A172 (cell line): ENCODE results near the gene SFMBT2. TPM values are rescaled to one million over a fixed set of nuclear protein-coding genes. Genes with fewer than 3 reads are reported as not detected.
A peak's percentile ranks its signal among the peaks of the same experiment; 100 is the strongest.

Source experiments
- DNase-seq: peaks from one replicate; pipeline ENCODE4 v3.0.0-alpha.2; 2015; ENCODE audit warnings: low spot score
- total RNA-seq: library from RNA; depleted of rRNA; stranded (reverse); fragments of >200 nt; shearing (Covaris generic); gene quantifications from 2 replicates; pipeline ENCODE4 v1.2.3, GENCODE V29; 2014

The SFMBT2 gene
- total RNA-seq, 1 experiment from 2014 or later = 0.96 TPM

DNA sequence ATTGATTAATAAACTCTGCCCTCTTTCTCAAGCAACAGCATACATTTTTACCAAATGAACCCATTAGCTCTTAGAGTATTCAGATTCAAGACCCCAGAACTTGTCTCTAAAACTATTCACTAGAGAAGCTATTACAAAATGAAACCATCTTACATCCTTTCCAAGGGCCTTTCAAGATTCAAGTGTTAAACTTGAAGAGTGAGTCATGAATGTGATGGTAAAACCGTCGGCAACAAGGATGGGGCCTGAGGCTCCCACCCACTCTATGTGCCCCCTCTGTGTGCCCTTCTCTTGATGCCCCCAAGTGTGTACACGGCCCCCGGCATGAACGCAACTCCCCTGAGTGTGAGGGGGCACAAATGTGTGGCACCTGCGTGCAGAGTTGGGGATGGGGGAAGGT, 46.4 kb downstream of the SFMBT2 start:
- DNase-seq = no peak

GRCh38 chr10:7363700-7364099, 47.1 kb downstream of the SFMBT2 start:
- DNase-seq = no peak

GRCh38 chr10:7362471-7362870, 48.4 kb downstream of the SFMBT2 start:
- DNase-seq = peak; percentile 60

DNA sequence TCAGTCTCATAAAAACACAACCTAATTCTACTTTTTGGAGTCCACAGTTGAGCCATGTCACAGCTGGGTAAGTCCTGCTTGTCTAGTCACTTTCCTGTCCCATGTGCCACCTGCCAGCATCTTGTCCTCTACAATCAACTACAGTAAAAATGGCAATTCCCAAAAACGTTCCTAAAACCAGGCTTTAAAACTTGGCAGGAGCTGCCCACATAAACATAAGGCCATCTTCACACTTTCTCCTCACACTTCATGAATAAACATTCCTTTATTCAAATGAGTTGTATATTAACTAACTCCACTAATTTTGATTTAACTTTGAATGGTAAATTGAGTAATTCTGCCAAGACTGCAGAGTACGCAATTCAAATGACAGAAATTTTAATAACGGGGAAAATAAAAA, 49.5 kb downstream of the SFMBT2 start:
- DNase-seq = no peak

- no peak for DNase-seq
Measured at GRCh38 chr10:7359954-7360353, 50.9 kb downstream of the SFMBT2 start.

DNA sequence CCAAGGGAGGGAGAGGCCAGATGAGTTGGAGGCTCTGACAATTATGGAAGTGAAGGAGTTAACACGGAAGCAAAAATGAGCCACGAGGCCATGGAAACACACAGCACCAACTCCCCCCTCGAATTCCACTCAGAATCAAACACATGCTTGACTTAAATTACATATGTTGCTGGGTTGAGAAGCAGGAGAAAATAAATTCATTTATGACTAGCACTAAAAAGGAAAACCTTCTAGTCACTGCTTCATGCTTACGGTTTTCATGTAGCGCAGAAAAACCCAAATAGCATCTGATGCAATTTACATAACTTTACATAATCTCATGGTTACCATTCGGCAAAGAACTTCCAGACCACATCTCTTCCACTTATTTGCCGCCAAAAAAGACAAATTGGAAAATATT, 51.5 kb downstream of the SFMBT2 start:
- no peak for DNase-seq

- DNase-seq = no peak
Measured at GRCh38 chr10:7357193-7357592, 53.6 kb downstream of the SFMBT2 start.

GRCh38 chr10:7354330-7355047, 56.3 kb downstream of the SFMBT2 start:
- DNase-seq = peak; percentile 59

- DNase-seq = peak; percentile 19
Measured at GRCh38 chr10:7351894-7352293, 58.9 kb downstream of the SFMBT2 start.

DNA sequence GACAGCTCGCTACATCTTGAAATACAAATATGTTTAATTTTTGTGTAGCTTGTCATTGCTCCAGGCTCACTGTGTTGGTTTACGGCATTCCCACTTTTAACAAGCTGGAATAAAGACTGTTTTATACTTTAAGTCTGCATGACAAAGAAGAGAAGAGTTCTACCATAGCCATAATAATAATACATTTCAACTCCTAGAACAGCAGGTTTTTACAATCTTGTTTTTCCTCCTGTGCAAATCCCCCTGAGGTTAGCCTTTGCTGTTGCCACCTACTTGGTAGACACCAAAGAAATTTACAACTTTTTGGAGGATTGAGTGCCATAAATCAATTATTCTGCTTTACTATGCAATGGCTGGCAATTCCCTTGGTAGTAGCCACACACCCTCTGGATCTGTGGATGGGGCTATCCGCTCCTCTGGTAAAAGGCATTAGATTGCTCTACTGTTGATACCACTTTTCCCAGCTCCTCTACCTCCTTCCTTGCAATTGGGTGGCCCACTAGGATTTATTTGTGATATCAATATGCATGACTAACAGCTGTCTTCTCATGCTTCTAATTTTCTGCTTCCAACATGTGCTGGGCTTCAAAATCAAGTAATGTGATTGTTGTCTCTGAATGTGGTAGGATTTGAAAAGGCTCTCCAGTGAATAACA, 60.2 kb downstream of the SFMBT2 start:
- no peak for DNase-seq

DNA sequence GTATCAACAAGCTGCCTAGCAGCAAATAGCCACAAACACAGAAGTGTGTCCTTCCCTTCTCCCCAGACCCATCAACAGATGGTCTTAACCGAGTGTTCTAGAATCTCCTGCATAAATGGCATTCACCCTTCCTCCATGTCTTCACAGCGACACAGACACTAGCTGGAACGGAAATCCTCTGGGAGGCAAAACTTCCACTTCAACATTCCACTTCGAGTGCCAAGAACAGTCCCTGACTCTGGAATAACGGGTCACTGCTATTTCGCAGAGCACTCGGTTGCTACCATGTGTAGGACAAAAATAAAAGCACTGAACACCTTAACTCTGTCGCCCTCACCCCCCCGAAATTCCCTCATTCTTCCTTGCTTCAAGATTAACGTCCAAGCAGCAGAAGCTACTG, 65.1 kb downstream of the SFMBT2 start:
- DNase-seq = no peak

- DNase-seq = no peak
Measured at GRCh38 chr10:7343040-7343439, 67.8 kb downstream of the SFMBT2 start.

GRCh38 chr10:7340179-7340874, 70.5 kb downstream of the SFMBT2 start:
- no peak for DNase-seq

- no peak for DNase-seq
Measured at GRCh38 chr10:7339510-7339909, 71.3 kb downstream of the SFMBT2 start.

DNA sequence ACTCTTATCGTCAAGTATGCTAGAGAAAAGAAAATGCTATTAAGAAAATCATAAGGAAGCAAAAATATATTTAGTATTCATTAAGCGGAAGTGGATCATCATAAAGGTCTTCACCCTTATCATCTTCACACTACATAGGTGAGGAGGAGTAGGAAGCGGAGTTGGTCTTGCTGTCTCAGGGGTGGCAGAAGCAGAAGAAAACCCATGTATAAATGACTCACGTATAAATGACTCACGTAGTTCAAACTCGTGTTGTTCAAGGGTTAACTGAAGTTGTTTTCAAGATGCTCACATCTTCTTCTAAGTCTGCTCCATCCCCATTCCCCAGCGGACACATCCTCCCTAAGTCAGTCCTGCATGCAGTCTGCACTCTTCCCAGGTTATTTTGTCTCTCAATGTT, 72.4 kb downstream of the SFMBT2 start:
- no peak for DNase-seq

DNA sequence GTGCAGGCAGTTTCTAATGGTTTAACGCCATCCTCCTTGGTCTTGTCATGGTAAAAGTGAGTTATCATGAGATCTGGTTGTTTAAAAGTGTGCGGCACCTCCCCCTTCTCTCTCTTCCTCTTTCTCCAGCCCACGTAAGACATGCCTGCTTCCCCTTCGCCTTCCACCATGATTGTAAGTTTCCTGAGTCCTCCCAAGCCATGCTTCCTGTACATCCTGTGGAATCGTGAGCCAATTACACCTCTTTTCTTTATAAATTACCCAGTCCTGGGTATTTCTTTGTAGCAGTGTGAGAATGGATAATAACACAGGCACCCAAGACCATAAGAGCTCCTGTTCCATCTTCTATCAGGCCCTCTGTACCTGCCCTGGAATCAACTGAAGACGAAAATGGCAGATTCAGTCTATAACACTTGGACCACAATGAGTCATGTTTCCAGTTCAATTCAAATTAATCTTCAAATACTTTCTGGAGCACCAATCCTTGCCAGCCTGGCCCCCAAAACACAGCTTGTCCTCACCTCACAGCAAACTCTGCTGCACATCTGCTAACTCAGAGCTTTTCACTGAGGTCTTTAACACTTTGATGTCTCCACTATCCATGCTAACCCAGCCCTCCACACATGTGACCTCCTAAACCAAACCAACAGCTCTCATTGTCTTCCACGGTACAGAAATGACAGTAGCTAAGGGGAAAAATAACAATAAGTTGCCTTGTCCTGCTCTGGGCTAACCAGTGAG, 73.2 kb downstream of the SFMBT2 start:
- no peak for DNase-seq

DNA sequence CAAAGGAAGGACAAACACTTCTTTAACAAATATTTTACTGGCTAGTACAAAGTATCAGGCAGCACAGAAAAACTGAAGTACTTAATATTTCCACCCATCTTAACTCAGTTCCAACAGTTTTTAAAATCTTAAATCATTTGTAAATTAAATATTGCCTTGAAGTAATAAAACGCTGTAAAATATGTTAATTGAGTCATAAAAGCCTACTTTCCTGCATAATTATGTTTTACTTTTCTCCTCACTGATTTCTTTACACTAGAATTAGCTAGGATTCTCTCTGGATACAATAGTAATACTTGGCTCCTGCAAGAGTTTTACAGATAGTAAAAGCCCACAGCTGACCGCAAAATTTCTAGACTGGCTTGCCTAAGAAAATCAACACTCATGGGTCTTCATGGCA, 74.9 kb downstream of the SFMBT2 start:
- DNase-seq = no peak

DNA sequence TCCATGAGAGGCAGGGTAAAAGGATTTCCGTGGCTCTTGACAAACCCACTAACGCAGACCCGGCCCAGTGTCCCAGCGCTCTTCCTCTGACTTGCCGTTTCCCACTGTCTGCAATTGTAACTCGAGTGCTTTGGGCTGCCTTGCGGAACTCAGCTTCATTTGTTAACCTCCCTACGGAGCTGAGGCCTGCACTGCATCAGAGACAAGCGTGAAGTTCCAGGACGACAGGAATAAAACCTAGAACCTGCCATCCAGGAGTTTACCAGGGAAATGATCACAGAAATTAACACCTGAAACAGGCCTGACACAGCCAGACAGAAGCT, 76.2 kb downstream of the SFMBT2 start:
- no peak for DNase-seq

- DNase-seq = no peak
Measured at GRCh38 chr10:7333961-7334641, 76.7 kb downstream of the SFMBT2 start.

DNA sequence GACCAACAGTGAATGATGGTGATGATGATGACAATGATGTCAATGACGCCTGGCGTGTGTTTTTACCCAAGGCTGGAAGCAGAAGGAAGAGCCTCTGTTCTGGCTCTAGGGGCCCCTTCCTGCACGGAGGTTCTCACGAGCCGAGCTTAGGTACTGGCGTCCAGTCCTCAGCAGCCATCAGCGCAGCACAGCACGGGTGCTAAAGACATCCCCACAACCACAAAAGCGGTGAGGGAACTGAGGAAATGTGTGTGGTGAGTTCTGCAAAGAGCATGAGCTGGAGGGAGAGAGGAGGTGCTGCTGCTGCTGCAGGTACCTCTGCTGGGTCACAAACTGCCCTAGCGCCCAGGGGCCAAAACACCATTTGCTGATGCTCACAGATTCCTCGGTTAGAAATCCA, 81.6 kb downstream of the SFMBT2 start:
- DNase-seq = no peak

DNA sequence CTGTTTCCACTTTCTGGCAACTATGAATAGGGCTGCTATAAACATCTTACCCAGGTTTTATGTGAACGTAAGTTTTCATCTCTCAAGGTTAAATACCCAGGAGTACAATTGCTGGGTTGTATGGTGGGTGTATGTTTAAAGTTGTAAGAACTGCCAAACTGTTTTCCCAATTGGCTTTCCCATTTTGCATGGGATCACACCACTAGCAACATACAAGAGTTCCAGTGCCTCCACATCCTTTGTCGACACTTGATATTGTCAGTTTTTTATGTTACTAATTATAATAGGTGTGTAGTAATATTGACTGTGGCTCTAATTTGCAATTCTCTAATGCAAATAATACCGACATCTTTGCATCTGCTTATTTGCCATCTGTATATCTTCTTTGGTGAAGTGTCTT, 82.9 kb downstream of the SFMBT2 start:
- DNase-seq = no peak

GRCh38 chr10:7322623-7323022, 88.2 kb downstream of the SFMBT2 start:
- no peak for DNase-seq
